Glutamatergic neuron (in vitro differentiated cells): Measurements from ENCODE around the gene LRRC8D. TPM values are rescaled to one million over a fixed set of nuclear protein-coding genes. Genes with fewer than 3 reads are reported as not detected.

Experiments used
- DNase-seq: peaks from one replicate; pipeline ENCODE4 v3.0.0; 2022
- H3K27ac Mint-ChIP-seq: one replicate; pipeline ENCODE4 v1.8.0; 2020; ENCODE audit warnings: mild to moderate bottlenecking, mixed read lengths, inconsistent platforms; ENCODE audit not compliant: unreplicated experiment
- H3K27me3 Mint-ChIP-seq: one replicate; pipeline ENCODE4 v1.8.0; 2020; ENCODE audit warnings: mild to moderate bottlenecking, moderate library complexity, mixed read lengths, inconsistent platforms; ENCODE audit not compliant: unreplicated experiment
- H3K36me3 Mint-ChIP-seq: one replicate; pipeline ENCODE4 v1.8.0; 2020; ENCODE audit warnings: mild to moderate bottlenecking, mixed read lengths, inconsistent platforms; ENCODE audit not compliant: unreplicated experiment
- H3K4me1 Mint-ChIP-seq: one replicate; pipeline ENCODE4 v1.8.0; 2020; ENCODE audit warnings: mild to moderate bottlenecking, low read depth, mixed read lengths, inconsistent platforms; ENCODE audit not compliant: unreplicated experiment
- H3K4me3 Mint-ChIP-seq: one replicate; pipeline ENCODE4 v1.8.0; 2020; ENCODE audit warnings: mild to moderate bottlenecking, mixed read lengths, inconsistent platforms; ENCODE audit not compliant: unreplicated experiment
- H3K9me3 Mint-ChIP-seq: one replicate; pipeline ENCODE4 v1.8.0; 2020; ENCODE audit warnings: mild to moderate bottlenecking, moderate library complexity, mixed read lengths, inconsistent platforms; ENCODE audit not compliant: unreplicated experiment
- CTCF ChIP-seq: fragments of 200-600 bp; sonication (generic); IDR thresholded peaks from one replicate; pipeline ENCODE4 v1.5.0; 2021; ENCODE audit not compliant: partially characterized antibody, unreplicated experiment
- total RNA-seq: library from RNA; stranded (reverse); fragmentation: NEBNext Ultra II Directional; extraction: Animal tissue kit (Norgen Biotek cat#: 25700); gene quantifications from one replicate; pipeline ENCODE4 v1.2.1, GENCODE V29; 2021; ENCODE audit not compliant: unreplicated experiment

Gene LRRC8D
- total RNA-seq, 1 donor from 2014 or later, result 54.9 TPM

GRCh38 chr1:89833183-89834082 lies 12.6 kb downstream of the LRRC8D start:
- no peak for DNase-seq
- TF ChIP-seq CTCF, result no peak
- Mint-ChIP-seq H3K27ac (no peak overlapping the region), H3K27me3 (no peaks in the 10 kb centered on the region), H3K4me3 (peak overlapping the region; percentile 36), H3K36me3 (no peaks in the 10 kb centered on the region), H3K9me3 (no peaks in the 10 kb centered on the region), H3K4me1 (peaks cover 46% of the 10 kb centered on the region)

- H3K27ac Mint-ChIP-seq, result no peak overlapping the region
- no peak for DNase-seq
- H3K27me3 Mint-ChIP-seq, result no peaks in the 10 kb centered on the region
- no peak overlapping the region for H3K4me3 Mint-ChIP-seq
- TF ChIP-seq CTCF, result no peak
- no peaks in the 10 kb centered on the region for H3K9me3 Mint-ChIP-seq
- H3K36me3 Mint-ChIP-seq, result no peaks in the 10 kb centered on the region
- H3K4me1 Mint-ChIP-seq, result peaks cover 48% of the 10 kb centered on the region
These were observed 13.4 kb downstream of the LRRC8D start for GRCh38 chr1:89834083-89834704.

GRCh38 chr1:89836252-89837035 lies 15.6 kb downstream of the LRRC8D start:
- TF ChIP-seq CTCF, result no peak
- peak overlapping the region; percentile 10 for H3K27ac Mint-ChIP-seq
- peaks cover 59% of the 10 kb centered on the region for H3K4me1 Mint-ChIP-seq

GRCh38 chr1:89837036-89837481 lies 16.2 kb downstream of the LRRC8D start:
- peaks cover 54% of the 10 kb centered on the region for H3K4me1 Mint-ChIP-seq

More at GRCh38 chr1:89836252-89837035, 15.6 kb downstream of the LRRC8D start:
- H3K36me3 Mint-ChIP-seq, result no peaks in the 10 kb centered on the region
- peaks cover 2% of the 10 kb centered on the region for H3K9me3 Mint-ChIP-seq
- peak overlapping the region; percentile 50 for H3K4me3 Mint-ChIP-seq
- no peaks in the 10 kb centered on the region for H3K27me3 Mint-ChIP-seq
- no peak for DNase-seq

More at GRCh38 chr1:89837036-89837481, 16.2 kb downstream of the LRRC8D start:
- no peak for TF ChIP-seq CTCF
- Mint-ChIP-seq H3K27ac (peak overlapping the region; percentile 9), H3K4me3 (no peak overlapping the region), H3K9me3 (peaks cover 2% of the 10 kb centered on the region), H3K36me3 (no peaks in the 10 kb centered on the region), H3K27me3 (no peaks in the 10 kb centered on the region)
- no peak for DNase-seq
